IPS DF 4.7 (cell line): ENCODE data around the gene MGARP.
"Not testable (repeated sequence)": the region's sequence is repeated elsewhere in the genome, so short reads cannot be mapped to it uniquely, and the experiment has no call there.

Experiments used
- DNase-seq: peaks from one replicate; pipeline ENCODE4 v3.0.0-alpha.2; 2013; ENCODE audit warnings: low spot score; ENCODE audit errors: extremely low read depth

Gene MGARP

DNA sequence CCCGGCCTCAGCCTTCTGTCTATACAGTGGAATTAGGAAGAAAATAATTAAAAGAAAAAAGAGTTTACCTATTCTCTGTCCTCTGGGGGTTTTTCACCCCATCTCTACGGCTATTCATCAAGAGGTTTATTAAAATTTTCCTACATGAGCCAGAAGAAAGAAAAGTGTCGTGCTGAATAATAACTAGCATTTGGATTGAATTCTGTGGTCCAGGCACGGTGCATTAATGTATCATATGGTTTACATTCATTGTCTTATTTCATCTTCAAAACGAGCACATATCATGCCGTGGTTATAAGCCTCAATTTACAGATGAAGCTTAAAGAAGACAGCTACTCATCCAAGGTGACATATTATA is 15.9 kb upstream of the MGARP start:
- no peak for DNase-seq

DNA sequence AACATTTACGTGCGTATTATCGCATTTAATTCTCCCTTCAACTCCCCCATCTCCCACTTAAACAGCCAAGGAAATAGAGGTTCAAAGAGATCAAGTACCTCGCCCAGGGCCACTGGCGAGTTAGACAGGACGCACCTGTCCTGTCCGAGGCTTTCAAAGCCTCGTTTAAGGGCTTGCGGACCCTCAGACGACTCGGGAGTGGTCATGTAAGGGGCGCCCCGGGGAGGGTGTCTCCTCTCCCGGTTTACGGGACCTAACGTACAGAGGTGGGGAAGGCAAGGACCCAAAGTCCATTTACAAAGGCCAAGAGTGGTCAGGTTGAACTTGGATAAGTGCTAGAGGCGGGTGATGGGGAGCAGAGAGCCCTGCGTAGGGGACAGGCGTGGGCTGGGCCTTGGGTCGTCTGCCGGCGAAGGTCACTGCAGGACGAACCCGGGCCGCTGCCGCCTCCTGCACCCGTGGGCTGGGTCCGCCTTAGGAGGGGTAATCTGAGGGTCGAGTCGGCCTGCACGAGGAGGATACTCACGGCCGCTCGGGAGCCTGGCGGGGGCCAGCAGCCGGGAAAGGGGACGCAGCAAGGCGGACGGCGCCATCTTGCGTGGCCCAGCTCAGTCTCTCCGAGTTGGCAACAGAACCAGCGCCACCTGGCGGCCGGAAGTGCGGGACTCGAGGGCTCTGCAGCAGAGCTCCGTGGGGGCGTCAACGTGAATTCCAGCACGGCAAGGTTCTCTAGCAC is 15.3 kb upstream of the MGARP start:
- no peak for DNase-seq

DNA sequence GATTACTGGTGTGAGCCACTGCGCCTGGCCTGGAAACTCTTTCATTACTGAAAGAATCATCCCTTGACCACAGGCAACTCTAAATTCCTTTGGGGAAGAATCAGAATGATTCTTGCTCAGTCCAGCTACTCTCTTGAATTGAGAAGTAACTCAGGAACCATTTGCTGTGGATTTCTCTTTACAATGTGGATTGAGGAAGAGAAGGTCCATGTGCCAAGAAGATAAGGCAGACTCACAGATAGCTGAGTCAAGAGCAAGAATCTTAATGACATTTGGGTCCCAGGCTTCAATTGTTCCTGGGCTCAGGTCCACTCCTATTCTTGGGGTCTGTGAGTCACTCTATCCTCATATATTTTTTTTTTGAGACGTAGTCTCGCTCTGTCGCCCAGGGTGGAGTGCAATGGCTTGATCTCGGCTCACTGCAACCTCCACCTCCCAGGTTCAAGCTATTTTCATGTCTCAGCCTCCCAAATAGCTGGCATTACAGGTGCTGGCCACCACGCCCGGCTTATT is 6.2 kb upstream of the MGARP start:
- no peak for DNase-seq

DNA sequence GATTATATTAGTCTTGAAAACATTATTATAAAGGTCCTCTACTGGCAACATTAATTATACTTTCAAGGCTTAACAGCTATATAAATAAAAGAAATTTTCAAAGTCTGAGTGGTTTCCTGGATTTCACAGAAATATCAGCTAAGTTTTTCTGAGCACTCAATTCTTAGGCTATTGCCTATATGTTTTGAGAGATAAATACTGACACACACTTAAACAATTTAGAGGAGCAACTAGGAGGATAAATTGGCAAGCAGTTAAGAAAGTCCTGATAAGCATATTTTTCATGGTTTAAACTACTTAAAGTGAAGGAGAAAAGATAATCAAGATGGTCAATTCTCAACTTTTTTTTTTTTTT is 2.7 kb upstream of the MGARP start:
- no peak for DNase-seq

DNA sequence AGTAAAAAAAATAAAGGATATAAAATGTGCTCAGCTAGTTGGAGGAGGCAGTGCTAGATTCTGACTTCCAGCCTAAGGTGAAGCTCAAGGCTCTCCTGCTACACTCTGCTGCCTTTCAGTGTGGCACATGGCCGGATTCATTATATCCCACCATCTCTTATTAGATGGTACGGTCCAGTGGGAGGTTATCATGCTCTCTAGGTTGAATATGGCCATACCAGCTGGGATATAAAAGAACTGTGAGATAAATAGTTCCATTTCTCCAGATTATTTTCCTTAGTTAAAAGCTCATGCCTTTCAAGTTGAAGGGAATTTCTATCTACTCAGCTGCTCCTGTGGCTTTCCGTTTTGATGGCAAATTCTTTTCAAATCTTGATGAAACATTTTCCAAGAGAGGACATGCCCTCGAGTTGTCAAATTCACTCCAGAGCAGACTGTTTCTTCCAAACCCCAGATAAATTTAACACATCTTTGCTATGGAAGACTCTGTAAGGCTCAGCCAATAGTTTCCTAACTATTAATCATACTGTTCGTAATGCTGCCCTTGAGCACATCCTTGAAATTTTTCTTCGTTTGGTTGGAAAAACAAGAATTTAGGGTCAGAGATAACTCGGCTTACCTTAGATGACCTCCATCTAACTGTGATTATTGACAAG is 2.2 kb upstream of the MGARP start:
- no peak for DNase-seq

DNA sequence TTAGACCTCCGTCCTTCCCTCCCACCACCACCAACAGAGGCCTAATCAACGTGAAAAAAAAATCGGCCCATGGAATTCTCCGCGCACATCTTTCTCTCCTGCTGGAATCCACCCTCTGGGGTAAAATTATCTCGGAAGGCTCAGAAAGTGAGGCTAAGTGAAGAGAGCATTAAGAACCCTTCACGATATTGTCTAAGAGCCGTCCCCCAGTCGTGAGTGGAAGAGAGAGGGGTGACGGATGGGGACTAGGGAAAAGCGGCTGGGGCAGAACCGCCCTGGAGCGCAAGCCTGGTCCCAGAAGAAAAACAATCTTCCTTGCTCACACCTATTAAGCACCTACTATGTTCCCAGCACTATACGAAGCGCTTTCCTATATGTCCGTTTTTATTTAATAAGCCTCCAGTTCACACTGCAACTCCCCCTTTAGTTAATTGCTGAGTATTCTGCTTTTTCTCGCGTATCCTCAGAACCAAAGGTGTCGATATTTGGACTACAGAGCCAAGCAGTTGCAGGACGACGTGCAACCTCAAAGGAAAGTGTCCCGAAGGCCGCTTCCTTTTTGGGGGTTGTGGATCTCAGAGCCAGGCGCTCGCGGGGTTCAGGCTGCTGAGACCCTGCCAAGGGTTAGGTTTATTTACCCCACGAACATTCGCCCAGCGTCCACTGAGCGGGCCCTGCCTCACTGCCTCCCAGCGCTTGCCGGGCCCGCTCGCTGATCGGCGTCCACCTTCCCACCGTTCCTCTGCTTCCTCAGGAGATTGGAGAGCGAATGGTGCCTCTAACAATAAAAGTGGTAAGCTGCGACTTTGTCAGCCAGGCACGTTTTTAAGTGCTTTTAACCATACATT is 889 bp downstream of the MGARP start:
- DNase-seq, result no peak

DNA sequence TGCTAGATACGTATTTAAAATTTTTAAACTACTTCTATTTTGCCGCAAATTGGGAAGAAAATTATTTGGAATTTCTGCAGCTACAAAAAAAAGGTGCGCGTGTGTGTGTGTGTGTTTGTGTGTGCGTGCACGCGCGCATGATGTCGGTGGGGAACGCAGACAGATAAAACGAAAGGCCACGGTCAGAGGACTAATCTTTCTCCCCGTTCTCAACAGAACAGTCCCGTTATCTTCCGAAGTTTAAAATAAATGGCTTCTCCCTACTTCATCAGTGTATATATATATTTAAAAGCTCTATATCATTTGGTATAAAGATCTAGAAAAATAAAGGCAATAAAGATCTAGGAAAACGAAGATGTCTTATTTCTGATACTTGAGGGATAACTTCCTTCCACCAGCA is 1.5 kb downstream of the MGARP start:
- no peak for DNase-seq

DNA sequence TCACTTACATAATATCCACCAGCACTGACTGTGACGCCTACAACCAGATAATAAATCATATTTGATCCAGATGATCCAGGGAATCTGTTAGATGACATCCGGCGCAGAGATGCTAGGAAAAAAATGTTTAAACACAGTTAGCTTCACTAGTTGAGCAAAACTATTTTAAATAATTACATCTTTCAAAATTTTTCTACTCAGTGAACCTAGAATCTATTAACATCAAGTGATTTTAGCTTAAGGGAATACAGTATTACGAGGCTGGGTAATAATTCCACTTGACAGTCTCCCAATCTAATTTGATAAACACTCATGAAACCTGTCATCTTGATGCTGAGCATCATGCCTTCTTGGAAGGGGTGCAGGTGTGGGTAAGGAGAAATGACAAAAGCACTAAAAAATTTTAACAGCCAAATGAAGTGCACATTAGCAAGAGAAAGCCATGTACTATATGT is 4.7 kb downstream of the MGARP start:
- DNase-seq, result no peak

DNA sequence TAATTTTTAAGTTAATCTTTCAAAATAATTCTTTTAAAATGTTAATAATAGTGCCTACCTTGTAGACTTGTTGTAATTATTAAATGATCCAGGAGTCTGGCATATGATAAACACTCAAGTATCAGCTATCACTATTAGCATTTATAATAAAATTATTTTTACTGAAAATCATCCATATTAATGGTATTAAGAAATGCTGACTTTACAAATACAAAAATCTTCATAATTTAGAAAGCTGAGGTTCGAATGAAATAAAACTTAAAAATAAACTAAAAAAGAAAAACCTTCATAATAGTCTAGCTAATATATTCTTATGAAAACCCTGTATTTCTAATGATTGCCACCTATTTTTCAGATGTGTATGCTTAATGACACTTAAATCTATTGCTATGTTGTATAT is 5.2 kb downstream of the MGARP start:
- DNase-seq, result no peak

DNA sequence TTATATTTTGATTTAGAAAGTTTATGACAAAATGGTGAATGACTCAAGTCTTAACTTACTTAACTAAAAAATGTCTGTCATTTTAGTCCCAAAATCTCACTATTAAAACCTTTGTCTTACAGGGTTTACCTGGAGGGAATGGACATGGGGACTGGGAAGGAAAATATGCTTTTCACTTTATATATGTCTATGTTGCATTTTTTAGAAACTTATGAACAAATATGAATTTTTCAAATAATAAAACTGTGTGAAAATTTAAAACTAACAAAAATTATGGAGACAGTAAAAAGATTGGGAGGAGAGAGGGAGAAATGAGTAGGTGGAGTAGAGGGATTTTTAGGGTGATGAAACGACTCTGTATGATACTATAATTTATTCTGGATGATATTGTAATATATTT is 6.2 kb downstream of the MGARP start:
- no peak for DNase-seq

DNA sequence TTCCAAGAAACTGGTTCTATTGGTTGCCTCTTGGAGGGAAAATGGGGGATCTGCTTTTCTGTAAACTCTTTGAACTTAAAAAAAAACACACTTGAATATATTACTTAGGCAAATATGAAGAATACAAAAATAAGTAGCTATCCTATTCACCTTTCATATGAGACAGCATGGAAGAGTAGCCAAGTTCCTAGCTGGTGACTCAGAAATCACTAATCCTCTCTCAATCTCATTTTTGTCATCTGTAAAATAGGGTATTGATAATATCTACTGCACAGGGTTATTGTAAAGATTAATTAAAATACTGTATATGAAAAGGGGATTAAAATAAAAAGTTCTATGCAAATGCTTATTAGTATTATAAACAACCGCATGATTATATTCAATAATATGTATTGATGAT is 12.7 kb downstream of the MGARP start:
- DNase-seq, result no peak

DNA sequence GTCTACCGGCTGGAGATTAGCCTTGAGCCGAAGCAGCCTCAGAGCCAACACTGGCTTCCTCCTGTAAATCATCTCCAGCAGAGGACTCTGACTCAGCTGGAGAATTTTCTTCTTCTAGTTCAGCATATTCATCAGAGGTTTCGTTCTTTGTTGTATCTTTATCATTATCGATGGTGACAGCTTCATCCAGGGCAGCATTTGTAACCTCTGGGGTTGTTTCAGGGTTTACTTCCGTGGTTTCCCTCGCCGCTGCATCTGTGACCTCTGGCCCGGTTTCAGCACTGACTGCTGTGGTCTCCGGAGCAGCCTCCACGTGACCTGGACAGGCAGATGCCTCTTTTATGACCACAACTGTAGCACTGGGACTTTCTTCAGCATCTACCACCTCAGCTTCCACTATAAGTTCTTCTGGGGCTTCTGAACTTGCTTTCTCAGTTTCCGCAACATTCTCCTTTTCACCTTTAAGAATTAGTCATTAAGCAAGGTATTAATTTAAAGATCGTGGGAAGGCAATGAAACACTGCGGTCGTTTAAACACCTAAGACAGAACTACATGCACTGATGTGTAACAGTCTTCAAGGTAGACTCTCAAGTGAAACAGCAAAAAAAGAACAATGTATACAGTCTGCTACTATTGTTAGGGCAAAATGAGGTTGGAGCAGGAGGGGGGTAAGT is 13.3 kb downstream of the MGARP start:
- DNase-seq, result no peak

DNA sequence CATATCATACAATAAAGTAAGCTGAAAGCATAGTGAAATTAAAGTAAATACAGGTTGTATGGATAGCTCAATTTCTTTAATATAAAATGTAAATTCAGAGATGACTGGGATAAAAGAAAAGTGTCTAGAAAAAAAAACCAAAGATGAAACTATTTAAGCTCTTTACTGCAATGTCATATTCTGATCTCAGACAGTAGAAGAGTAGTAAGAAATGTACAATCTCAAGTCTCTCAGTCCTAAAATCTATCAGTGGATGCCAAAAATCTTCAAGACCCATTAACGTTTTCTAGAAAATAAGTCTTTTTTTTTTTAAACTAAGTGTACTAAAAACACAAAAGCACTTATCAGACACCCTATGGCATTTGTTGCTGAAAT is 13.8 kb downstream of the MGARP start:
- no peak for DNase-seq

DNA sequence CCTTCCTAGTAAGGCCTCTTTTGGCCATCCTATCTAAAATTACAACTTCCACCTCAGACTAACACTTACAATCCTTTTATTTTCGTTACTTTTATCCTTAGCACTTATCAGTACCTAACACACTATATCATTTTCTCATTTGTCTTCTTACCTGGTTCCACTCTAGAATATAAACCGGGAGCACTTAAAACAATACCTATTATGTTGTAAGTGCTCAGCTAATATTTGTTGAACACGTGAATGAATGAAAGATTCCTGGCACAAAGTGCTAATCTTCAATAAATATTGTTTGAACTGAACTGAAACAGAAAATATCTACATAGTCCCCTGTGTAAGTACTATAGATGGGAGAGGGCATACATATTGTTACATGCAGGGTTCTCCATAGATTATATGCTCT is 14.4 kb downstream of the MGARP start:
- DNase-seq, result no peak

DNA sequence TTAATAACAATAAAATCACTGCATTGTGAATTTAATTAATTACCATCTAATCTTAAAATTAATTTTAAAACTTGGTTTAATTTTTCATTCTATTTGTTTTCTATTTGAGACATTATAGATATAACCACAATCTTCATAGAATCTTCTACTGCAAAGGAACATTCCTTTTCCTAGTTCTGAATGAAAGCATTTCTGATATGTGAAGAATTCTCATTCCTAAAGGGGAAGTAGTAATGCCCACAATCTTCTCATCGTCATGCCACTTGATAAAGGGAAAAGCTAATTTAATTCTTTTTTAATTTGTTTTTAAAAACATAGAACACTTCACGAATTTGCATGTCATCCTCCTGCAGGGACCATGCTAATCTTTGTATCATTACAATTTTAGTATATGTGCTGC is 23.7 kb downstream of the MGARP start:
- DNase-seq, result no peak

DNA sequence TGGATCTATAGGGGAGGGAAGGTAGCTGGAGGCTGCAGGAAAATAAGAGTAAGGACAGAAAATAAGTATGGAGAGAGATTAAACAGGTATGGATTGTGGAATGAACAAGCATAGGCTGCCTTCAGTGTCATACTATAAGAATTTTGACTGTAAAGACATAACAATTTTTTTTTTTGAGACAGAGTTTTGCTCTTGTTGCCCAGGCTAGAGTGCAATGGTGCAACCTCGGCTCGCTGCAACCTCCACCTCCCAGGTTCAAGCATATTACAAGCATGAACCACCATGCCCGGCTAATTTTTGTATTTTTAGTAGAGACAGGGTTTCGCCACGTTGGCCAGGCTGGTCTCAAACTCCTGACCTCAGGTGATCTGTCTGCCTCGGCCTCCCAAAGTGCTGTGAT is 24.4 kb downstream of the MGARP start:
- DNase-seq, result not testable (repeated sequence)

DNA sequence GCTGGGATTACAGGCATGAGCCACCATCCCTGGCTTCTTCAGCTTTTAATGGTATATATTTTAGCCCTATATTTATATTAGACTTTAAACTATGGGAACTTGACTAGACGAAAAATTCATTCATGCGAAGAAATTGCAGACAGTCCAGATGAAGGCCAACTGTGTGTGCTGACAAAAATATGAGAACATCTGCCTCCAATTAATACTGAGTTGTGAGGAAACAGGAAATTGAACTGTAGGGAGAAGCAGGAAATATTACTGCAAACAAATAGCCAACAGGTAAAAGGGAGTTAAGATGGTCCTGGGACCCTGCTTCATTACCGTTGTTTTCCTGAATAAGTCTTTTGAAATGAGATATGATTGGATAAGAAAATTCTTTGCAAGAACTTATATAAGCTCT is 26.3 kb downstream of the MGARP start:
- DNase-seq, result no peak

DNA sequence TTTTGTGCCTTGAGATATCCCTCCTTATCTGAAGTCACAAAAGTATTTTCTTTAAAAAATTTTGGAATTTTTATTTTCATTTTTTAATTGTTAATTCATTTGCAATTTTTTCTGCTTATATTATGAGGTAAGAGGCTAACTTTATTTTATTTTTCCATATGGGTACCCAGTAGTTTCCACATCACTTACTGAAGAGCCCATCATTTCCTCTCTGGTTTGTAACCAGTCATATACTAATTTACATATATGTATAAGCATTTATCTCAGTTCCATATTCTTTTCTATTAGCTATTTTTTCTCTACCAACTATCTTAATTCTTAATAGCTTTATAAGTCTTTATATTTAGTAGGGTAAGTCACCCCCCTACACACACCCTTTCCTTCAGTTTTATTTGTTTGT is 27.0 kb downstream of the MGARP start:
- no peak for DNase-seq

DNA sequence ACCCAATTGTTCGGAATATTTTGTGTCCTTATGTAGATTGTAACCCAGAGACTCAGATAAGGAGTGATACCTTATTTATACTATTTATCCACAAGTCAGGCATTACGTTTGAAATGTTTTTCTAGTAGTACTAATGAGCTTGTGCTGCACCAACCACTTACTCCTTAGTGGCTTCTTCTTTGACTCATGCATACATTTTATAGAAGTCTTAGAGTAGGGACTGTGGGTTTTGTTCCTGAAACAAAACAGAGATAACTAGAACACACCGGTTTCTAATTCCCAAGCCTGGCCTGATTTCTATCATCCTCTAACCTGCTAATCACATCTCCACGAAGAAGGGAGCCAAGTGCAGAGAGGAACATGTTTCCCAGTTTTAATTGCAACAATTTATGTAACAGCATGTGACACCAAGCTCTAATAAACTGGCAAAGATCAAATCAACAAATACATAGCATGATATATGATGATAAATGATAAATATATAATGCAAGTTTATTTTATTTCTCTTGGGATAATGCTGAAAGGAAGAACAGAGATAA is 32.3 kb downstream of the MGARP start:
- no peak for DNase-seq

DNA sequence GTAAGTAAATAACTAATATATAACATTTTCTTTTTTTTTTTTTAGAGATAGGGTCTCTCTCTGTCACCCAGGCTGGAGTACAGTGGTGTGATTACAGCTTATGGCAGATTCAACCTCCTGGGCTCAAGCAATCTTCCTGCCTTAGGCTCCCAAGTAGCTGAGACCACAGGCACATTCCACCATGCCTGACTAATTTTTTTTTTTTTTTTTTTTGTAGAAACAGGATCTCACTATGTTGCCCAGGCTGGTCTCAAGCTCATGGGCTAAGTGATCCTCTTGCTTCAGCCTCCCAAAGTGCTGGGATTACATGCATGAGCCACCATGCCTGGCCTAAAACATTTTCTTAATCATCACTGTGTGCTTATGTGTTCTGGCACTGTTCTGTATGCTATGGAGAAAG is 32.8 kb downstream of the MGARP start:
- DNase-seq, result no peak

DNA sequence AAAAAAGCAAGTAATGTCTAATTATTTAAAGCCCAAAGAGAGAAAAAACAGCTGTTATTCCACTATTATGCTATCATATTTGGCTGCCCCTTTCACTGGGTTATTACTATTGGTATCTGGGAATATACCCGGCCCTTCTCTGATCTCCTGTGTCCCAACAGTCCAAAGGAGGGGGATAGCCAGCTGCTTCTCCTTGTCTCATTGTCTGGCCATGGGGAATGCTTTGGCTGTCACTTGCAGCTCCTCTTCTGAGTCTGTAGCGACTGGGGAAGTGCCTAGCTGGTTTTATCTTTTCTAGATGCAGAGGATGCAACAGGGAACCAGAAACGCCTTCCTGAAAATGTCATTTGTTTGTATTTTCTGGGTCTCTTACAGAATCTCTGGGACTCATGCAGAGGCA is 33.9 kb downstream of the MGARP start:
- no peak for DNase-seq

DNA sequence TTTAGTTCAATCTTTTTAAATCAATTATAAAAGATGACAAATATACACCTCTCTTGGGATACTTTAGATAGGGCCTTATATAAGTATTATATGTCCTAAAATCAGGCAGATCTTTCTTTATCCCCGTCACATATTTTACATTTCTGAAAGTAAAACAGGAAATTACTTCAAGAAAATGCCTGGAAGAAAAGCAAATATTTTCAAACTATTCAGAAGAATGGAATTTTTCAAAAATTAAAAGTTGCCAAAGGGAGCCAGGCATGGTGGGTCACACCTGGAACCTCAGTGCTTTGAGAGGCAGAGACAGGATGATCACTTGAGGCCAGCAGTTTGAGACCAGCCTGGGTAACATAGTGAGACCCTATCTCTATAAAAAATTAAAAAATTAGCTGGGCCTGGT is 34.4 kb downstream of the MGARP start:
- no peak for DNase-seq
